Neutrophil (primary cell): ENCODE data around the gene ANKRD52.

Experiments
- H3K27ac ChIP-seq: fragments of 200-600 bp; sonication (generic); 2 replicates; pipeline ENCODE4 v1.5.1; 2016; ENCODE audit warnings: mild to moderate bottlenecking, moderate library complexity
- H3K27me3 ChIP-seq: fragments of 200-600 bp; sonication (generic); 2 replicates; pipeline ENCODE4 v1.6.0; 2016; ENCODE audit warnings: mild to moderate bottlenecking
- H3K36me3 ChIP-seq: fragments of 200-600 bp; sonication (generic); 2 replicates; pipeline ENCODE4 v1.5.1; 2017
- H3K4me1 ChIP-seq, 2 experiments: fragments of 200-600 bp in 1 of 2; sonication (generic) in 1 of 2; 1 replicate in 1 of 2; 2 replicates in 1 of 2; pipeline versions ENCODE4 v1.5.1 to v1.6.1; 2013 to 2016; ENCODE audit warnings: low read depth in 1 of 2, low read length in 1 of 2, mild to moderate bottlenecking in 1 of 2, moderate library complexity in 1 of 2; ENCODE audit not compliant: control insufficient read depth in 1 of 2, insufficient read depth in 1 of 2
- H3K4me3 ChIP-seq, 2 experiments: fragments of 200-600 bp in 1 of 2; sonication (generic) in 1 of 2; 1 replicate in 1 of 2; 2 replicates in 1 of 2; pipeline ENCODE4 v1.5.1; 2013 to 2016; ENCODE audit warnings: low read depth in 1 of 2, low read length in 1 of 2, mild to moderate bottlenecking in 1 of 2, moderate library complexity in 1 of 2
- H3K9me3 ChIP-seq: fragments of 200-600 bp; sonication (generic); 2 replicates; pipeline ENCODE4 v1.5.1; 2016
- TF ChIP-seq, protein P1 (sequence below): fragments of 200-600 bp; sonication (generic); IDR thresholded peaks from 2 replicates; pipeline ENCODE4 v1.5.1; 2016; ENCODE audit warnings: antibody characterized with exemption

ANKRD52 gene

DNA sequence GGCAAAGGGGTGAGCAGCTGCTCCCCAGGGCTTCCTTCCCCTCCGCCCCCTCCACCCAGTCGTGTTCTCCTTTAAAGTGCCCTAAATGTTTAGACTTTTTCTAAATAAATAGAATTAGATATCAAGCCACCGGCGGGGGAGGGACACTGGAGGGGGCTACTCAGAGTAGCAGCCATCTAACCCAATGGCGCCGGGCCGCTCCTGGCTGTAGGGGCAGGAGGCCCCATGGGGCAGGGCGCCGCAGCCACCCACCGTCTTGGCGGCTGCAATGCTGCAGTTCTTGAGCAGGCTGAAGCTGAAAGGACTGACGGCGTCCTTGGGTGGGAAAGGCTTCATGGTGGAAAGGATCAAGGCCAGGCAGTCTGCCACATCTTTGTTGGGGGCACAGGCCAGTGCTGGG, 15.2 kb downstream of the ANKRD52 start:
- Histone ChIP-seq H3K27me3 (no peaks in the 10 kb centered on the region), H3K9me3 (no peaks in the 10 kb centered on the region), H3K4me3 (no peak overlapping the region), H3K36me3 (peaks cover 97% of the 10 kb centered on the region), H3K27ac (no peak overlapping the region), H3K4me1 (no peaks in the 10 kb centered on the region)
- TF ChIP-seq, protein P1, sequence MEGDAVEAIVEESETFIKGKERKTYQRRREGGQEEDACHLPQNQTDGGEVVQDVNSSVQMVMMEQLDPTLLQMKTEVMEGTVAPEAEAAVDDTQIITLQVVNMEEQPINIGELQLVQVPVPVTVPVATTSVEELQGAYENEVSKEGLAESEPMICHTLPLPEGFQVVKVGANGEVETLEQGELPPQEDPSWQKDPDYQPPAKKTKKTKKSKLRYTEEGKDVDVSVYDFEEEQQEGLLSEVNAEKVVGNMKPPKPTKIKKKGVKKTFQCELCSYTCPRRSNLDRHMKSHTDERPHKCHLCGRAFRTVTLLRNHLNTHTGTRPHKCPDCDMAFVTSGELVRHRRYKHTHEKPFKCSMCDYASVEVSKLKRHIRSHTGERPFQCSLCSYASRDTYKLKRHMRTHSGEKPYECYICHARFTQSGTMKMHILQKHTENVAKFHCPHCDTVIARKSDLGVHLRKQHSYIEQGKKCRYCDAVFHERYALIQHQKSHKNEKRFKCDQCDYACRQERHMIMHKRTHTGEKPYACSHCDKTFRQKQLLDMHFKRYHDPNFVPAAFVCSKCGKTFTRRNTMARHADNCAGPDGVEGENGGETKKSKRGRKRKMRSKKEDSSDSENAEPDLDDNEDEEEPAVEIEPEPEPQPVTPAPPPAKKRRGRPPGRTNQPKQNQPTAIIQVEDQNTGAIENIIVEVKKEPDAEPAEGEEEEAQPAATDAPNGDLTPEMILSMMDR = no peak

DNA sequence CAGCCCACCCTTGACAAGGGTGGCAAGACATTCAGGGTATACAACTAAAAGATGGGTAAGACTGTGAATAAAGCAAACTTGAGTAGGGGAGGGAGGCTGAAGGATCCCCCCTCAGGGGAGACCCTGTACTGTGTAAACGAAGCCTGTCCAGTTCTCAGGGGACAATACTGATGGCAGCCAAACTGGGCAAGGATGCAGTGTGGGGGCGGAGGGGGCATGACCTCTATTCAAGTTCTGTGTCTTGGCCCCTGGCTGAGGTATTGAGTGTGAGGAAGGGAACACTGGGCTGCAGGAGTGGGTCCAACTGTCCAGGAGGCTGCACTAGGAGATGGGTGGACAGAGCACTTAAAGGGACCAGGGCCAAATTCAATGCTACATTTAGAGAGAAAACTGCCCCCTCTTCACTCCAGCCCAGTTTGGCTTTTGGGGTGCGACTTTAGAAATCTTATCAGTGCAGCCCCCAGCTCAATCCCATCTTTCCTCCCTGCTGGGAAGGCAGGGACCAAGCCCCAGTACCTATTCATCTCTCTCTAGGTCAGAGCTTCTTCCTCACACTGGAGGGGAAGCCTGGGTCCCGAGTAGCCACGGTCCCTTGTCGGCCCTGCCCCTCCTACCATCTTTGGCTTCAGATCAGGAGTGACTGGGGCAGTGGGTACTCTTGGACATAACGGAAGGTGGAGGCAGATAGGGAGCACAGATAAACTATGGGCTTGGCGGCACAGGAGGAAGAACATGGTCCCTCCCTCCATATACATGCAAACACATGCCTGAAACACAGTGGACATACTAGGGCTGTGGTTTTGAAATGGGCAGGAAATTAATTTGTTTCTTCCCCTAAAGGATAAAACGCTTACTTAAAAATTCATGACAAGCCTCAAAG, 16.5 kb downstream of the ANKRD52 start:
- Histone ChIP-seq H3K36me3 (peaks cover 97% of the 10 kb centered on the region), H3K4me3 (no peak overlapping the region), H3K9me3 (no peaks in the 10 kb centered on the region), H3K27me3 (no peaks in the 10 kb centered on the region), H3K4me1 (no peaks in the 10 kb centered on the region), H3K27ac (no peak overlapping the region)
- TF ChIP-seq, protein P1 = no peak

DNA sequence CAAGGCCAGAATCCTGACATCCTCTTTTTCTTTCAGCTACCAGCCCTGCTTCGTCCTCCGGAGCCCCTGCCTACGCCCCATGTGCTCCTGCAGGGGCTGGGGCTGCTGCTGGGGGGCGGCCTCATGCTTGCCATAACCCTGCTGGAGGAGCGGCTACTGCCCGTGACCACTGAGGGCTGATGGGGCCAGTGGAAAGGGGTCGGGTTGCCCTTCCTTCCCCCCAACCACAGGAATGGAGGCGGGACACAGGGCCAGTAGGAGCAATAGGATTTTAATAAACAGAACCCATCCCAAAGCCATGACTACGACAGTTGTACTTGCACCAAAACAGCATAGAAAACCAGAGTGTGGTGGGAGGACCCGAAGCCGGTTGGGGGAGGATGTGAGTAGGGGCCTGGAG, 20.6 kb downstream of the ANKRD52 start:
- Histone ChIP-seq H3K4me3 (no peak overlapping the region), H3K36me3 (peaks cover 62% of the 10 kb centered on the region), H3K4me1 (no peaks in the 10 kb centered on the region), H3K27me3 (no peaks in the 10 kb centered on the region), H3K27ac (no peak overlapping the region), H3K9me3 (no peaks in the 10 kb centered on the region)
- TF ChIP-seq, protein P1 = no peak

DNA sequence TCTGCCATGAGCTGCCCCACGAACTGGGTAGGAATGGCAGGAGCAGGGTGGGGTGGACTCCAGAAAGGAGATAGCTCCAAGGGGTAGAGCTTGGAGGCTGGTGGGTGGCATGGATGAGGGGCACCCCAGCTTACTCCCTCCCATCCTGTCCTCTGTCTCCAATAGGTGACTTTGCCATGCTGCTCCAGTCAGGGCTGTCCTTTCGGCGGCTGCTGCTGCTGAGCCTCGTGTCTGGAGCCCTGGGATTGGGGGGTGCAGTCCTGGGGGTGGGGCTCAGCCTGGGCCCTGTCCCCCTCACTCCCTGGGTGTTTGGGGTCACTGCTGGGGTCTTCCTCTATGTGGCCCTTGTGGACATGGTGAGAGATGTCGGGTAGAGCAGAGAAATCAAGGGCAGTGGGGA, 21.2 kb downstream of the ANKRD52 start:
- Histone ChIP-seq H3K4me1 (no peaks in the 10 kb centered on the region), H3K4me3 (no peak overlapping the region), H3K27me3 (no peaks in the 10 kb centered on the region), H3K27ac (no peak overlapping the region), H3K36me3 (peaks cover 57% of the 10 kb centered on the region), H3K9me3 (no peaks in the 10 kb centered on the region)
- TF ChIP-seq, protein P1 = no peak

DNA sequence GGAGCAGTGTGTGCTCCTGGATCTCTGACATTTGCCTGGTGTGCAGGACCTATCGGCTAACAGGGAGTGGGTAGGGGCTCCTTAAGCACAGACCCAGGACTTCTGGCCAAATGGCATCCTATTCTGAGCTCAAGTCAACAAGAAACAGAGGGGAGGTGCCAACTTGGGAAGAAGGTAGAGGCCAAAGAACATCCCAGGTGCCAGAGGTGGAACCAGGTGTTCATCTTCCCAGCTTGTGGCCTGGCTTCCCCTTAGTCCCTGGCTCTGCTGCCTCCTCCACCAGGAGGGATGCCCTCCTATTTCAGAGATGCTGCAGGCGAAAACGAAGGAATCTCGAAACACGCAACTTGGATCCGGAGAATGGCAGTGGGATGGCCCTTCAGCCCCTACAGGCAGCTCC, 22.1 kb downstream of the ANKRD52 start:
- no peaks in the 10 kb centered on the region for H3K4me1 ChIP-seq
- TF ChIP-seq, protein P1 = no peak
- peaks cover 48% of the 10 kb centered on the region for H3K36me3 ChIP-seq
- H3K27me3 ChIP-seq = no peaks in the 10 kb centered on the region
- no peak overlapping the region for H3K4me3 ChIP-seq
- H3K27ac ChIP-seq = no peak overlapping the region
- no peaks in the 10 kb centered on the region for H3K9me3 ChIP-seq
